Activated naive CD4-positive, alpha-beta T cell treated with anti-CD3 and anti-CD28 coated beads for 36 hours (primary cell): Measurements from ENCODE around the gene KRTAP4-8. TPM values are rescaled to one million over a fixed set of nuclear protein-coding genes. Genes with fewer than 3 reads are reported as not detected.
"Not testable (repeated sequence)": the region's sequence is repeated elsewhere in the genome, so short reads cannot be mapped to it uniquely, and the experiment has no call there.

Experiments
- CTCF ChIA-PET: fragments of 350-600 bp; sonication (Branson Sonifier 250); formaldehyde crosslinking; loops from one replicate; lab custom pipeline; 2021; ENCODE audit warnings: antibody characterized with exemption; lab: Charles Lee
- DNase-seq: peaks from one replicate; pipeline ENCODE4 v3.0.0-alpha.2; 2020
- H3K27ac Mint-ChIP-seq: one replicate; pipeline ENCODE4 v1.8.0; 2021; ENCODE audit warnings: mild to moderate bottlenecking, mixed read lengths
- H3K27me3 Mint-ChIP-seq: one replicate; pipeline ENCODE4 v1.8.0; 2021; ENCODE audit warnings: low read depth, mixed read lengths
- H3K36me3 Mint-ChIP-seq: one replicate; pipeline ENCODE4 v1.8.0; 2021; ENCODE audit warnings: low read depth, mixed read lengths
- H3K4me1 Mint-ChIP-seq: one replicate; pipeline ENCODE4 v1.8.0; 2021; ENCODE audit warnings: low read depth, mixed read lengths
- H3K4me3 Mint-ChIP-seq: one replicate; pipeline ENCODE4 v1.8.0; 2021; ENCODE audit warnings: mild to moderate bottlenecking, moderate library complexity, mixed read lengths
- H3K9me3 Mint-ChIP-seq: one replicate; pipeline ENCODE4 v1.8.0; 2021; ENCODE audit warnings: mixed read lengths
- intact Hi-C: fragments of 100-400 bp; cut with micrococcal nuclease; formaldehyde crosslinking; loops from one replicate; pipeline ENCODE4 v1.15.1; 2023
- total RNA-seq, 2 experiments: library from RNA; stranded (reverse); gene quantifications; one replicate each; pipeline ENCODE4 v1.2.3, GENCODE V29; 2021

Gene KRTAP4-8
- total RNA-seq, 2 experiments from 2014 or later, result not detected

- Mint-ChIP-seq H3K4me1 (no peaks in the 10 kb centered on the region), H3K9me3 (no peaks in the 10 kb centered on the region), H3K4me3 (no peak overlapping the region), H3K27me3 (peaks cover 3% of the 10 kb centered on the region), H3K27ac (no peak overlapping the region), H3K36me3 (no peaks in the 10 kb centered on the region)
- intact Hi-C loops, result no loop called here
- CTCF ChIA-PET, result no interaction called here
- no peak for DNase-seq
These were observed 24.3 kb downstream of the KRTAP4-8 start for GRCh38 chr17:41073676-41074075.

- no peaks in the 10 kb centered on the region for H3K4me1 Mint-ChIP-seq
- intact Hi-C loops, result no loop called here
- no peaks in the 10 kb centered on the region for H3K36me3 Mint-ChIP-seq
- H3K4me3 Mint-ChIP-seq, result no peak overlapping the region
- H3K9me3 Mint-ChIP-seq, result no peaks in the 10 kb centered on the region
- H3K27ac Mint-ChIP-seq, result no peak overlapping the region
- CTCF ChIA-PET, result no interaction called here
- no peak for DNase-seq
- H3K27me3 Mint-ChIP-seq, result peaks cover 3% of the 10 kb centered on the region
These were observed 26.2 kb downstream of the KRTAP4-8 start for GRCh38 chr17:41071606-41072360.

GRCh38 chr17:41069031-41069430 is 28.9 kb downstream of the KRTAP4-8 start:
- no peak overlapping the region for H3K27ac Mint-ChIP-seq
- H3K4me3 Mint-ChIP-seq, result no peak overlapping the region
- H3K27me3 Mint-ChIP-seq, result no peaks in the 10 kb centered on the region
- H3K9me3 Mint-ChIP-seq, result no peaks in the 10 kb centered on the region
- intact Hi-C loops, result no loop called here
- DNase-seq, result no peak
- CTCF ChIA-PET, result no interaction called here
- H3K4me1 Mint-ChIP-seq, result no peaks in the 10 kb centered on the region
- H3K36me3 Mint-ChIP-seq, result no peaks in the 10 kb centered on the region

DNA sequence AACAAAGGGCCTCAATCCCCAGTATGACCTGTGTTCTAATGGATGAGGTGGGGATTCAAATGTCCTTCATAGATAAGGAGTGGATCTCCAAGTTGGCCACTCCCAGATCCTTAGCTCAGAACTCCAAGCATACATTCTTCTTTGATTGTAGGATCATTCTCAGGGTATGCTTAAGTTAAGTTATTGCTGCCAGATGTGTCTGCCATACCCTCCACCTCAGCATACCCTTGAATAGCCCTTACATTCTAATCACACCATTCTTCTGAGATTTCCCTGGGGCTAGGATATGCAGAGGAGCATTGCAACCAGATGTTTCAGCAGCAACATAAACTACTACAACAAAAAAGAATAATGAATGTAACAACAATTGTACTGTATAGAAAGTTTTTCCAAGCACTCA is 30.7 kb downstream of the KRTAP4-8 start:
- no peak for DNase-seq
- H3K4me3 Mint-ChIP-seq, result no peak overlapping the region
- H3K9me3 Mint-ChIP-seq, result no peaks in the 10 kb centered on the region
- no peaks in the 10 kb centered on the region for H3K27me3 Mint-ChIP-seq
- H3K4me1 Mint-ChIP-seq, result no peaks in the 10 kb centered on the region
- no peaks in the 10 kb centered on the region for H3K36me3 Mint-ChIP-seq
- no peak overlapping the region for H3K27ac Mint-ChIP-seq
- CTCF ChIA-PET, result no interaction called here
- intact Hi-C loops, result no loop called here

GRCh38 chr17:41065829-41066624 is 31.9 kb downstream of the KRTAP4-8 start, which contains the start of gene KRTAP2-4:
TSS of gene KRTAP2-4 (minus strand) at chr17:41065879. CDS start at chr17:41065845, 34 bp downstream.
- intact Hi-C loops, result no loop called here
- H3K27ac Mint-ChIP-seq, result no peak within 1 kb of the TSS
- H3K36me3 Mint-ChIP-seq, result no peaks in the 10 kb centered on the region
- H3K4me1 Mint-ChIP-seq, result no peaks in the 10 kb centered on the region
- no peak within 1 kb of the TSS for H3K4me3 Mint-ChIP-seq
- DNase-seq, result no peak
- H3K9me3 Mint-ChIP-seq, result no peaks in the 10 kb centered on the region
- CTCF ChIA-PET, result no interaction called here
- peaks cover 5% of the 10 kb centered on the region for H3K27me3 Mint-ChIP-seq

- H3K27me3 Mint-ChIP-seq, result peaks cover 12% of the 10 kb centered on the region
- H3K4me1 Mint-ChIP-seq, DNase-seq, H3K27ac Mint-ChIP-seq, H3K36me3 Mint-ChIP-seq, H3K9me3 Mint-ChIP-seq, H3K4me3 Mint-ChIP-seq, CTCF ChIA-PET, intact Hi-C loops: not testable (repeated sequence)
These were observed 32.8 kb downstream of the KRTAP4-8 start for GRCh38 chr17:41065016-41065689.

DNA sequence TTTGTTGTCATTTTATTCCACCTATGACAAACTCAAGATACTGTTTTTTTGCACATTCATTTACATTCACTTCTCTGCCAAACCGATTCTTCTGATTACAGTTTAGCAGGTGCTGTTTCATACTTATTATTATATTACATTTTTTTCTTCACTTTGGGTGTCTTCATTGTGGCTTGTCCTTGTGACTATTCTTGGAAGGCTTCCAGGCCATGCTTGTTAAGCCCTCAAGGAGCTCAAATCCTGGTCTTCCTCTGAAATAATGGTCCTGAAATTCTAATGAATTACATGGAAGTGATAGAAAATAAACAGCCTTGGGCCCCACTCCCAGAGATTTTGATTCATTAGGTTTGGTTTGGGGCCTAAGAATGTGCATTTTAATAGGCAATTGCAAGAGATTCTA is 33.6 kb downstream of the KRTAP4-8 start:
- H3K36me3 Mint-ChIP-seq, result no peaks in the 10 kb centered on the region
- intact Hi-C loops, result no loop called here
- no peaks in the 10 kb centered on the region for H3K9me3 Mint-ChIP-seq
- peaks cover 16% of the 10 kb centered on the region for H3K27me3 Mint-ChIP-seq
- H3K4me3 Mint-ChIP-seq, result no peak overlapping the region
- H3K4me1 Mint-ChIP-seq, result no peaks in the 10 kb centered on the region
- no peak for DNase-seq
- no peak overlapping the region for H3K27ac Mint-ChIP-seq
- CTCF ChIA-PET, result no interaction called here

DNA sequence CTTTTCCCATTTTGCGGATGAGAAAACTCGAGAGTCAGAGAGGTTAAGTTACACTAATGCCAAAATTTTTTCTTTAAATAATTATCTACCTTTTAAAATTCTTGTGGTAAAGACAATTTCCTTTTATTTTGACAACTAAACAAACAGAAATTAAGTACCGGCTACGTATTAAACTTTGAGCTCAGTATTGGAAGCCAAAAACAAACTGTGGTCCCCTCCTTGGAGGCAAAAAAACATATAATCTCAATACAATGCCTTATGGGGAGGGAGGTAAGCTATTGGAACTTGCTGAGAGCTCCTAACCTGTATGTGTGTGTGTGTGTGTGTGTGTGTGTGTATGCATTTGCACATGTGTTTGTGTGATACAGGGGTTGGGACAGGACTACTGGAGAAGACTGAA is 34.5 kb downstream of the KRTAP4-8 start:
- CTCF ChIA-PET, result no interaction called here
- no peak overlapping the region for H3K27ac Mint-ChIP-seq
- DNase-seq, result no peak
- no peaks in the 10 kb centered on the region for H3K36me3 Mint-ChIP-seq
- H3K4me1 Mint-ChIP-seq, result no peaks in the 10 kb centered on the region
- intact Hi-C loops, result no loop called here
- peaks cover 21% of the 10 kb centered on the region for H3K27me3 Mint-ChIP-seq
- no peak overlapping the region for H3K4me3 Mint-ChIP-seq
- no peaks in the 10 kb centered on the region for H3K9me3 Mint-ChIP-seq

DNA sequence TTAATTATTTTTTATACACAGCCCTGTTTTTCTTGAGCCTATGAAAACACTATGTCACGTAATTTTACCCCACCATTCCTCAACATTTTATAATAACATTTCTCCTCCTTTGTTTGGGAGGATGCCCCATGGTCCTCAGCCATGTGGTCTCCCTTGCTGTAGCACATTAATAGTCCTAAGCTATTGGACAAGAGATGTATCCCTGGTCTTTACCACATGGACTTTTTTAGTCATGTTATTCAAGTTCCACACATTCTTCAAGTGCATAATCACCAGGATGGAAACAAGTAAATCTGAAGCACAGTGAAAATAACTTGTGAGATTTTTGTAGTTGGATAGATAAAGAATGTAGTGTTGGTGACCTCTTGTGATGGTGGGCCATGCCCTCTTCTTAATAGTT is 36.0 kb downstream of the KRTAP4-8 start:
- no peak overlapping the region for H3K27ac Mint-ChIP-seq
- H3K9me3 Mint-ChIP-seq, result no peaks in the 10 kb centered on the region
- intact Hi-C loops, result no loop called here
- H3K4me3 Mint-ChIP-seq, result no peak overlapping the region
- H3K4me1 Mint-ChIP-seq, result no peaks in the 10 kb centered on the region
- DNase-seq, result no peak
- no peaks in the 10 kb centered on the region for H3K36me3 Mint-ChIP-seq
- peaks cover 26% of the 10 kb centered on the region for H3K27me3 Mint-ChIP-seq
- CTCF ChIA-PET, result no interaction called here

DNA sequence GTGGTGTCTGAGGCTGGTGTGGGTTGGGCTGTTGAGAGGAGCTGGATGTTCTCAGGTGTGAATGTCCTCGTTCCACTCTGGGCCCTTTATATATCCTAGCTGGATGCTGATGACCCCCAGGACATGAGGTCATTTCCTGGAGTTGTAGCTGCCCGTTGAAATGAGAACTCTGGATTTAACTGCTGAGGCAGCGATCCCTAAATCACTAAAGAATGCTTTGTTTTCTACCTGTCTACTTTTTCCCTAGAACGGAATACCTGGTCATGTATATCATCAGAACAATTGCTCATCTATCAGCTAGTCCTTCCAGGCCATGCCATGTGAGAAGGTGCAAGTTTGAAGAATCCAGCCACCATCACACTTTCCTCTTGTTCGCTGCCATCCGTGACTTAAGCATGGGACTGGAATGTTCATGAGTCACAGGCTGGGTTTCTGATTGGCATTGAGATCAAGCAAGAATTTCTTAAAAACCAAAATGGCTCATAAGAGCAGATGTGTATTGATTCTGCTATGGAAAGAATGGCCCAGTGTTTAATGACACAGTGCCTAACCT is 37.8 kb downstream of the KRTAP4-8 start, which contains the start of gene KRTAP2-3:
KRTAP2-3 (minus strand) TSS at position 63 of the 553 bp plus-strand sequence. CDS start 64 bp downstream, outside the sequence.
- no peaks in the 10 kb centered on the region for H3K9me3 Mint-ChIP-seq
- no peak within 1 kb of the TSS for H3K4me3 Mint-ChIP-seq
- no peaks in the 10 kb centered on the region for H3K4me1 Mint-ChIP-seq
- no peak for DNase-seq
- H3K27me3 Mint-ChIP-seq, result peaks cover 28% of the 10 kb centered on the region
- H3K36me3 Mint-ChIP-seq, result no peaks in the 10 kb centered on the region
- intact Hi-C loops, result no loop called here
- CTCF ChIA-PET, result no interaction called here
- no peak within 1 kb of the TSS for H3K27ac Mint-ChIP-seq

GRCh38 chr17:41059276-41060051 is 38.5 kb downstream of the KRTAP4-8 start:
- peaks cover 28% of the 10 kb centered on the region for H3K27me3 Mint-ChIP-seq
- H3K36me3 Mint-ChIP-seq, CTCF ChIA-PET, H3K4me1 Mint-ChIP-seq, intact Hi-C loops, H3K27ac Mint-ChIP-seq, H3K9me3 Mint-ChIP-seq, DNase-seq, H3K4me3 Mint-ChIP-seq: not testable (repeated sequence)

DNA sequence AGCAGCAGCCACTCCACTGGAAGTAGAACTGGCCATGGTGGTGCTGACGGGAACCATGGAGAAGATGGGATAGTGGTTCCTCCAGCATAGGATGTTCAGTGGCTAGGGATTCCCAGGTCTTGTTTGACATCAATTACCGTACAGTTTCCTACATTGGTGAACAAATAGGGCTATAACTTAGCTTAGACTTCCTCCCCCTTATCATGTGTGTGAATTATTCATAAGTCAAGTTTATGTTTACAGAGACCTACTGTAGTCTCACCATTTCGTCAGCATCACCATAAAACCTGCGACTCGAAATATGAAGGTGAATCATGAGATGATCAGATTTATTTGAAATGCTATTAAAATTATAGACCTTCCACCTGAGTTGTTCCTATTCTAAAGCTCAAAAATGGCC is 39.2 kb downstream of the KRTAP4-8 start:
- no peaks in the 10 kb centered on the region for H3K36me3 Mint-ChIP-seq
- DNase-seq, result no peak
- intact Hi-C loops, result no loop called here
- no peak overlapping the region for H3K27ac Mint-ChIP-seq
- CTCF ChIA-PET, result no interaction called here
- peaks cover 28% of the 10 kb centered on the region for H3K27me3 Mint-ChIP-seq
- no peak overlapping the region for H3K4me3 Mint-ChIP-seq
- no peaks in the 10 kb centered on the region for H3K9me3 Mint-ChIP-seq
- no peaks in the 10 kb centered on the region for H3K4me1 Mint-ChIP-seq
